Measurements from ENCODE around the gene MISP. TPM values are rescaled to one million over a fixed set of nuclear protein-coding genes. Genes with fewer than 3 reads are reported as not detected.
A peak's percentile ranks its signal among the peaks of the same experiment; 100 is the strongest.
"Not testable (repeated sequence)": the region's sequence is repeated elsewhere in the genome, so short reads cannot be mapped to it uniquely, and the experiment has no call there.

MISP gene
- total RNA-seq, 1 donor from 2014 or later: 5.8 TPM

GRCh38 chr19:725461-726089 lies 25.3 kb upstream of the MISP start:
- no peak for DNase-seq (ENCODE audit: low spot score)

GRCh38 chr19:726993-727956 lies 23.6 kb upstream of the MISP start:
- no peak for DNase-seq (ENCODE audit: low spot score)

GRCh38 chr19:728011-728410 lies 22.9 kb upstream of the MISP start:
- DNase-seq (ENCODE audit: low spot score): peak; percentile 54

- not testable (repeated sequence) for DNase-seq (ENCODE audit: low spot score)
Observed at GRCh38 chr19:729564-729963, 21.3 kb upstream of the MISP start.

- no peak for DNase-seq (ENCODE audit: low spot score)
Observed at GRCh38 chr19:729965-730668, 20.8 kb upstream of the MISP start.

- no peak for DNase-seq (ENCODE audit: low spot score)
Observed at GRCh38 chr19:731000-731399, 19.9 kb upstream of the MISP start.

GRCh38 chr19:732148-733069 lies 18.5 kb upstream of the MISP start:
- DNase-seq (ENCODE audit: low spot score): no peak

- no peak for DNase-seq (ENCODE audit: low spot score)
Observed at GRCh38 chr19:734716-735115, 16.2 kb upstream of the MISP start.

GRCh38 chr19:736125-736524 lies 14.8 kb upstream of the MISP start:
- no peak for DNase-seq (ENCODE audit: low spot score)

GRCh38 chr19:737591-738093 lies 13.3 kb upstream of the MISP start:
- no peak for DNase-seq (ENCODE audit: low spot score)

GRCh38 chr19:738509-739128 lies 12.3 kb upstream of the MISP start:
- DNase-seq (ENCODE audit: low spot score): no peak

GRCh38 chr19:739998-740715 lies 10.8 kb upstream of the MISP start:
- no peak for DNase-seq (ENCODE audit: low spot score)

GRCh38 chr19:740816-741505 lies 10.0 kb upstream of the MISP start:
- DNase-seq (ENCODE audit: low spot score): not testable (repeated sequence)

- no peak for DNase-seq (ENCODE audit: low spot score)
Observed at GRCh38 chr19:741506-742131, 9.3 kb upstream of the MISP start.

- no peak for DNase-seq (ENCODE audit: low spot score)
Observed at GRCh38 chr19:742540-743075, 8.3 kb upstream of the MISP start.

- DNase-seq (ENCODE audit: low spot score): no peak
Observed at GRCh38 chr19:743168-743687, 7.7 kb upstream of the MISP start.

- DNase-seq (ENCODE audit: low spot score): not testable (repeated sequence)
Observed at GRCh38 chr19:745138-745537, 5.8 kb upstream of the MISP start.

GRCh38 chr19:746208-746819 lies 4.6 kb upstream of the MISP start:
- DNase-seq (ENCODE audit: low spot score): no peak

Data from umbilical cord (tissue), 2 donors.